HG03354 (cell line): Measurements from ENCODE around the gene NPAS3.

Source experiments
- ATAC-seq: cut with Tn5 transposase; IDR thresholded peaks from one replicate; pipeline ENCODE4 v1.9.1; 2021; ENCODE audit warnings: mild to moderate bottlenecking; ENCODE audit not compliant: unreplicated experiment, poor library complexity, severe bottlenecking

Gene NPAS3

DNA sequence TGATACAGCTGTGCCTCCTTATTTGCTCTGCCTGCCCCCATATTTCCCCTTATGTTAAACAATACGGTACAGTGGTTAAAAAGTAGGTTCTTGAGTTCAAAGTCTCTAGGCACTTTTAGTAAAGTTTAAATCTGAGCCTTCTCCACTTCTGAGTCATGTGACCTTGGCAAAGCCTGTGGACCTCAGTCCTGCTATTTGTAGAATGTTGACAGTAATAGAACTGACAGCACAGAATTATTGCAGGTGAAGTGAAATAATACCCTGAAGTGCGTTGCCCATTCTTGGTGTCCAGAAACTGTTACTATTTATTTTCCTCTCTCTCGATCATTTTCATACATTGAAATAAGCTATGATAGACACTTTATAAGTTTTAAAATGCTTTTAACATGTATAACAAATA lies 512.5 kb downstream of the NPAS3 start:
- no peak for ATAC-seq

DNA sequence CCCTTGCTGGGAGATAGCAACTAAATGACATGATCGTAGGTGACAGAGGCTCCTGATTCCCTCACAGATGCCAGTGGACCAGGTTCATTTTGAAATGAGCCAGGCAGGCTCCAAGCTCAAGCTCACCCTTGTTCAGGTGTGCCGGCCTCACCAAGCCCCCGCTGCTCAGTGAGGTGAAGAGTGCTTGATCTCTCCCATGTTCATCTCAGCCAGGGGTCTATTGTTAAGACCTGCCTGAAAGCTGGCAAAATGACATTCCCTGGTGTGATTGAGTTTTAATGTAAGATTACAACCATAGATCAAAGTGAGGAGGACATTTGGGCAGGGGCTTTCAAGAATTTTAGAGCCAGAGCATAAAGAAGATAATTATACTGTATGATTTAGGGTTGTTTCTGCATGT lies 514.3 kb downstream of the NPAS3 start:
- ATAC-seq, result no peak

DNA sequence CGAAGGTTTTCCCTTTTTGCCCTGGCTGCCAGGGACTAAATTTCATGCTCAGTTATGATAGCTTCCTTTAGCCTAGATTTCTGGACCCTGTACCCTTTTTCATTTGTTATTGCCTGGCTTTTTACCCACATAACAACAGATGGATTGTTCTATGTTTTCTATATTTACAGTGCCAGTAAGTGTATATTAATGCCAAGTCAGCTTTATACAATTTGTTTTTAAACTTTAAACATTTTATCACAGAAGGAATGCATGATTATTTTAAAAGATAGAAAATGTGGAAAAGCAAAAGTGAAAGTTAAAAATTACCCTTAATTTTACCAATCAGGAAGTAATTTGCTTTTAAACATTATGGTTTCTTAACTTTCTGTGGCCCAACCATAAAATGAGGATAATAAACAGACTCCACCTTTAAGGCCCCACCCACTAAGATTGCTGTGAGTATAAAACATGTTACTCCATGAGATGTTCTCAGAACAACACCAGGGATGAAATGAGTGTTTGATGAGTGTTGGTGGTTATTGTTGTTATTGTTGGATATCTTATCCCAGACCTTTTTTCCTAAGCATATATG lies 515.4 kb downstream of the NPAS3 start:
- ATAC-seq, result no peak

DNA sequence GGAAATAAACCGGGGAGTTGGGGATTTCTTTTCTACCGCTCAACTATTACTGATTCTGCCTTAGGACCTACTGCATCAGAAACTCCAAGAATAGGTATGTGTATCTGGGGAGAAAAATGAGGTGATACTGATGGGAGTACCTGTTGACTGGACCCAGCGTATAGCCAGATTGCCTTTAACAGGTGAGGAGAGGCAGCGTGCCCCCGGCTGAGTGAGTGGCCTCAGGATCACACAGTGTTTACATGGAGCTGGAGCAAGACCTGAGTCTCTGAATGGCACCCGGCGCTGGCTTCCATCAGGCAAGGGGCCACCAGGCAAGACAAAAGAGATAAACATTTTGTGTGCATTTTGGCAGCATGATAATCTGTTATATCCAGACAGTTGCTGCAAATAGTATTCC lies 516.0 kb downstream of the NPAS3 start:
- ATAC-seq, result no peak

DNA sequence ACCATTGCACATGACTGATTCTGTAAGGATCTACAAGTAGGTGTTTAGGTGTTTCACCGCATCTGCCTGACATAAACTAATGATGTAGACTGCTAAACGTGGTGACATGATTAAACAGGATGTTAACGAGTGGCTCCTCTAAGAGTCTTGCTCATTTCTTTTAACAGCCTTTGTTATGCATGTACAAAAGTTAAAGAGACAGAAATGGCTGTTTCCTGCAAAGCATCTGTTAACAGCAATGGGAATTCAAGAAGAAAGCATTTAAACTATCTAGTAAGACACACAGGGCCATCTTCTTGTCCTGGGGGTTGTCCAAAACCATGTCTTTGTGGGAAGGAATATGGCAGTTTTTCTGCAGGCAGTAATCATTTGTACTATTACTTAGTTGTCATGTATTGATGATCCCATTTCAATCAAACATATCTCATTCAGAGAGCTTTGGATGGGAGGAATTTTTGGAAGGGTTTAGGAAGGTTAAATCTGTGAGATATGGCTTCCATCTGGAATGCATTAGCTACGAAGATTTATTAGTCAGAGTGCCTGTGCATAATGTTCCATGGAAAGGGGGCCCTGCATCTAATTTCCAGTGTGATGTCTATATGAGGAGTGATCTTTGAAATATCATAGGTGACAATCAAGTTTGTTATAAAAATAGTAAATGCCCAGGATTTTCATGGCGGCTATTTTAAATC lies 517.1 kb downstream of the NPAS3 start:
- ATAC-seq, result no peak

DNA sequence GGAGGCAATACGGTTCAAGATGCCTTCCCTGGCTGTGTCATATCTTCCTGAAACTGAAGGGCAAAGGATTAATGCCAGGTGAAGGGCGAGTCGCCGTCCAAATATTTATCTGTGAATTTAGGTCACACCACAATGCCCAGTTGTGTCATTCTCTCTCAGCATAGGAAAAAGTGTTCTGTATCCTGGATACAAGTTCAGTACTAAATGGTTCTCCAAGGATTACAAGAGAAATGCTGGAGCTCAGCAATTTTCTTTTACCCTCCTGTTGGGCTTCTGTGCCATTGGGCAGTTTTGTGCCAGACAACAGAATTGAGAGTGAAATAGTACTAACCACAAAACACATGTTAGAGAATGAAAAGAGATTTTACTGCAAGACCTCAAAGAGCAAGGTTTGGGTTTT lies 518.3 kb downstream of the NPAS3 start:
- ATAC-seq, result no peak

DNA sequence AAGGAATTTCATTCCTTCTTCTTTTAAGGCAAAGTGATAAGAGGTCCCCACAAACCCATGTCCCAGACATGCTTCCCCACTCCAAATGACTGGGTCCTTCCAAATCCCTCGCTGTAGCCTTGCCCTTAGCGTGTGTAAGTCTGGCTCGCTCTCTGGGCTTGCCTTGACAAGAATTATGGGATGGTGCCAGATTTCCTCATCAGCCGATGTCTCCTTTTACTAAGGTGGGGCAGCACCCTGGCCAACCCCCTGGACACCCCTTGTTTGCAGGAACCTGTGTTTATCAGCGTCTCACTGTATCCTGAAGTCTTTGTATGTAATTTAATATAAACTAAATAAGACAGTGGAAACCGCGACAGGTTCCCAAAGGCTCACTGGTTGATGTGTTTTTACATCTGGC lies 518.9 kb downstream of the NPAS3 start:
- no peak for ATAC-seq

DNA sequence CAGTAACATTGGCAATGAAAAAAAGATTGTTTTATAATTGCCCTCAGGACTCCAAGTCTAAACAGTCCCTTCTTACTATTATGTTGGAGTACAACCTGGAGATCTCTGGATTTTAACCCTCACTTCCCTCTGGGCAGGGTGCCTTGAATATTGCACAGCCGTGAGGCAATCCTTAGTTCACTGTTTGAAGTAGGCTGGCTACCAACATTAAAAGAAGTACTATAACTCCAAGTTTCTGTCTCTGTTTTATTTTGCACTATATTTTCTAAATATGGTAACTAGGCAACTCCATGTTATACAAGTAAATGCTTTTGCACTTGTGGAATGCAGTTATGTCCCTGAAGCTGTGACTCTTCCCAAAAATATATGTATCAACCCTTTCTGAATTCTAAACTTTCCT lies 521.5 kb downstream of the NPAS3 start:
- no peak for ATAC-seq

DNA sequence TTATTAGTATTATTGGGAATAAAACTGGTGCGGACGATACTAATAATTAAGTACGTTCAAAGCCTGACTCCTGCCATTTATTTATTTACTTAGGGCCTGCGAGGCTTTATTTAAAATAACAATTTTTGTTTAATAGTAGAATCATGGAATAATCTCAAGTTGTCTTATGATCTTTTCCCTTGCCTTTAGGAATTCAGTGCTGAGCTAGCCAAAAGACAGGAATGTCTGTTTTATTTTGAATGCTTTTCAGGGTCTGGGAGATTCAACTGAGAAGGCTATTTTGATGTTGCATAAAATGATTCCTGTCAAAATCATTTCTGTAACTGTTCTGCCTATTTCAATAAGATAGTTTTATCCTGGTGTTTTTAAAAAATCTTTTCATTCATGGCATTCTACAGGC lies 522.4 kb downstream of the NPAS3 start:
- ATAC-seq, result no peak

DNA sequence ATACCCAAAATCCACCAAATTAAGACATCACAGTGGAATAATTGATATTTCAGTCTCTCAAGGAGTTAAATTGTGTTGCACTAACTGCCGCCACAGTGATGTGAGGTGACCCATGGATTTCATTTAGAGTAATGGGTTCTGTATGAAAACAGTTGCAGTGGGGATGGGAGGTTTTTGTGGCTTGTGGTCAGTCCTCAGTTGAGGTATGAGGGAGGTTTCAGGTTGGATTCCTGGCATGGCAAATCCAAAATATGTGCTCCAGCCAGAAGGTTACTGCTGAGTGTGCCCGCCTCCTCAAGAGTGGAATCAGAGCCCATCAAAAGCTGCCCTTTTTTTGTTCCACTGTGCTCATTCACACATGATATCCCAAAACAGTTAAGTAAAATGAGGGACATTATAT lies 525.1 kb downstream of the NPAS3 start:
- no peak for ATAC-seq

DNA sequence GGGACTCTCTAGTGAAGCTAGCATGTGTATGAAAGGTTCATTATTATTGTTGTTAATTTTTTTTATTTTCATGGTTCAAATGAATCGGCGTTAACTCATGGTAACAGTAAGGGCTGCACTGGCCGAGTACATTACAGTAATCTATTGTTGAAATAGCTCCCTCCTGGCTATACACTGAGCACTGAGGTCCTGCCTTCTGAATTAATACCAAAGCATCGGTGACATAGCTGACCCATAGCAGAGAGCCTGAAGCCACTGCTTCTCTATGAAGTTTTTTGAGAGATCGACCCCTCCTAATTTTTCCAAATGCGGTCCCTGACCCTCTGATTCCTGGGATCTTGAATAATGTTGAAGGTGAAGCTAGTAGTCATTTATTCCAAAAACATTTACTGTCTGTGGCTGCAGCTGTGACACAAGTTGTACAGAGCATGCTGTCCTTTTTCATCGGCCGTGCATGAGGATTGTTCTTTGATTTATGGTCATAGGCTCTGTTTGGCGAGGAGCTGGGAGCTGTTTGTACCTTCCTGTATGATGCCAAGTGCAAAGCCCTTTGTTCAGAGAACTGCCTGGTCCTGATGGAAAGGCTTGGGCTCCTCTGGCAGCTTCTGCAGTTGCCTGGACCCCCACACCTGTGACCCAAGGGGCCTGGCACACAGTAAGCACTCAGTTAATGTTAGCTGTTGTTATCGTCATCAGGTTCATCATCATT lies 525.7 kb downstream of the NPAS3 start:
- no peak for ATAC-seq

DNA sequence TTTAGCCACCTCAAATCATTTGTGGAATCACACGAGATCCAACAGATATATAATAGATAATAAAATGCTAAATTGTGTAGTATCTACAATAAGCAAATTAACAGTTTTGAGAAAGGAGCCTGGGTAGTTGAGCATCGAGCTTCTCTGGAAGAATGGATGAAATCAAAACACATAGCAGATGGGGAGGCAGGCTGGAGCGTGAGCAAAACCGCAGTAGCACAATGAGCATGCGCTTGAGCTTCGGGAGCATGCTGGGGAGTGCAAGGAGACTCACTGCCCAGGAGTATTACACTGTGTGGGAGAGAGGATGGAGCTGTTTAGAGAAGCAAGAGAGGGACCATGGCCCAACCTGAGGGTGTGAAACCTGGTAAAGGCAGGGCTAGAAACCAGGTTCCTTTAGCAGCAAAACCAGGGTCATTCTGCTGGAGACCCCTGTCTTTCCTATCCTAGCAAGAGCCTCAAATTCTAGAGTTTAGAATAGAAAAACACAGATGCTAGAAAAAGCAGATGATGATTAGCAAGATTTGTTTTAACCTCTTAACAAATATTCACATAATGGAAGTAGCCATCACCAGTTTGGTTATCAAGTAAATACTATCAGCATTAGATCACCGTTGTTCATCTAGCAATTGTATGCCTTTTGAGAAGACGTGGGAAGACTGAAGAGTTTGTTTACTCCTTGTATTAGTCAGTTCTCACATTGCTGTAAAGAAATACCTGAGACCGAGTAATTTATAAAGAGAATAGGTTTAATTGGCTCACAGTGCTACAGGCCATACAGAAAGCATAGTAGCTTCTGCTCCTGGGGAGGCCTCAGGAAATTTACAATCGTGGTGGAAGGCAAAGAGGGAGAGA lies 527.4 kb downstream of the NPAS3 start:
- no peak for ATAC-seq

DNA sequence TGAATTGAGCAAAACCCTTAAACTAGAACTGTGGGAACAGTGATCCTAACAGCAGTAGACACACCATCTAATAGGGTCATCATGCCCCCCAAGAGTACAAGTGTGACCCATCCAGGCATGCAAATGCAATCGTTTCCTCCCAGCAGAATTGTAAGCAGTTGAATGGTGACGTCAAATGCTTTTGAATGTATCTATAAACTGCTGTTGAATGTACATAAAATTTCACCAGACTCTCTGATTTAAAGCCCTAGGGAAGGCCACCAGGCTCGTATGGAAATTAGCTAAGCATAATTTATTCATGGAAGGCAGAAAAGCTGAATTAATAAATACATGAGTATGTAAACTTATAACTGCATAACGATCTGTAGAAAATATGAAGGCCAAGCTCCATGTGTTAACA lies 529.3 kb downstream of the NPAS3 start:
- ATAC-seq, result no peak

DNA sequence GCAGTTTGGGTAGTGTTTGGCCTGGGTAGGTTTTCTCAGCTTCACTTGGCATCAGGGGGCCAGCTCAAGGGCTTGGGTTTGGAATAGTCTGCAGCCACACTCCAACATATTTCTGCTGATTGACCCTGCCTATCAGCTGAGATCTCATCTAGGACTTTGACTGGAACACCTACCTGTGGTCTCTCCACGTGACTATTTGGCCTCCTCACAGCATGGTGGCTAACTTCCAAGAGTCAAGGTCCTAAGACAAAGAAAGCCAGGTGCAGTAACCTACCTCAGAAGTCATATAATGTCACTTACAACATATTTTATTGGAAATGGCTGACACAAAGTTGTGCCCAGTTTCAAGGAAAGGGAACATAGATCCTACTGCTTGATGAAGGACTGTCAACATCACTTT lies 531.2 kb downstream of the NPAS3 start:
- ATAC-seq, result no peak

DNA sequence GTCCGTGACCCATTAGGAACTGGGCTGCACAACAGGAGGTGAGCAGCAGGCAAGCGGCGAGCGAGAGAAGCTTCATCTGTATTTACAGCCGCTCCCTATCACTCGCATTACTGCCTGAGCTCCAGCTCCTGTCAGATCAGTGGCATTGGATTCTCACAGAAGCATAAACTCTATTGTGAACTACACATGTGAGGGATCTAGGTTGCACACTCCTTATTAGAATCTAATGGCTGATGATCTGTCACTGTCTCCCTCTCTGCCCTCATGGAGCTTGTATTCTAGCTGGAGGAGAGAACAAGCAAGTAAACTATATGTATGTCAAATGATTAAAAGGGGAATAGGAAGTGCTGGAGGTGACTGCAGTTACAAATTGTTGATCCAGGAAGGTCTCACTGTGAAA lies 533.1 kb downstream of the NPAS3 start:
- no peak for ATAC-seq

DNA sequence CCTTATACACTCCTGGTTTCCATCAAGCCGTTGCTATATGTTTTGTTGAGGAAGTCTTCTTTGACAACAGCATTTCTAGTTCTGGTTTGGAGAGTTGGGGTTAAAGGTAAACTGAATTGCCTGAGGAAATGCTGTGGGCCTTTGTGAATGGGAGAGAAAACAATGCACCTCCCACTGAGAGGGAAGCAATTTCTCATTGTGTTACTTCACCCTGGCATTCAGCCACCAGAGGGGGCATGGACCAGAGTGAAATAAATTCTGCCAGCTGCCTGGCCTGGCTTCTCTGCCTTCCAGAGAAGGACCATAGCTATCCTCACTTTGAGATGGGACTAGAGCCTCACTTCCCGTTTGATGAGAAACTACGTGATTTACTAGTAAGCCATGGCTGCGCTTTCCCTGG lies 536.9 kb downstream of the NPAS3 start:
- peak; percentile 74 for ATAC-seq

DNA sequence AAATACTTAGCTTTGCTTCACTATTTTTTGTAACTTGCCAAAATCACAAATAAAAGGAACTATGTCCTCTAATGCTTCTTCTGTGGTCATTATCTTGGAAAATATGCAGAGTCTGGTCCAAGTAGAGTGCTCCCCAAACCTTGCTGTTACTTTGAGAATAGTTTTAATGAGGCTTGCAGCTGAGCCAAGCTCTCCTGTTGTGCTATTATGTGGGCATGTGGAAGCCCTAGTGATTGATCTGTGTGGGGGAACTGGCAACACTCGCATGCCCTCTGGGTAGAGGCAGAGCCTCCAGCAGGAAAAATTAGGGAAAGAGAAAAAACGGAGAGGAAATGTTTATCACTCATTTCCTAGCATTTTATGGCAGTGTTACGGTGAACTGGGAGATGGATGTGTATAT lies 539.1 kb downstream of the NPAS3 start:
- no peak for ATAC-seq

DNA sequence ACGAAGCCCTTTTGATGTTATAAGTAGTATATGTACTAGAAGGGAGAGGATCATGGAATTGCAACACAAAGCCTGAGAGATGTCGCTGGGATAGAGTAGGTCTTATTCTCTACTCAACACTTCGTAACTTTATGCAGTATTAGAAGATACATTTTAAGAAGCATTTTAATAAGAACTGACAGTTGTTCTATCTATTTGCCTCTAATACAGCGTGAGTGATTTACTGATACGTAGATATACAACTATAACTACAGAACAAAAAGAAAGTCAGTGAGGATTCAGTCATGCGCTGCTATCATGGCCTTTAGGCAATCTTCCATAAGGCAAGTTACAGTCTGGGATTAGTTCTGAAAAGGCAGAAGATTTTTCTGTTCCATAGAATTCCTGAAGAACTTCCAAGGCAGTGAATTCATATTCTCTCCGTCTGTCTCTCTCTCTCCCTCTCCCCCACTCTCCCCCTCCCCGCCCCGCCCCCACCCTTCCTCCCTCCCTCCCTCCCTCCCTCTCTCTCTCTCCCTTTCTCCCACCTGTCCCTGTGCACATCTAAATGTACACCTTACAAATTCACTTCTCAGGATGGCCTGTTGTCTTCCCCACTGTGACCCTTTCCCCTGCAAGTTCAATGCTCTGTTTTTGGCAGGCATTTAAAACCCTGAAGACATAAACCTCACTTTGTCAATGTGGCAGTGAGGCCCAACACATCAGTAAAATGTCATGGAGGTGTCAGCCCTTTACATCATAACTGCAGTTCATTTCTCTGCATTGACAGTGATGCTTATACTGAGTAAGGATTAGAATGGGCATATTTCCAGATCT lies 541.6 kb downstream of the NPAS3 start:
- ATAC-seq, result no peak

DNA sequence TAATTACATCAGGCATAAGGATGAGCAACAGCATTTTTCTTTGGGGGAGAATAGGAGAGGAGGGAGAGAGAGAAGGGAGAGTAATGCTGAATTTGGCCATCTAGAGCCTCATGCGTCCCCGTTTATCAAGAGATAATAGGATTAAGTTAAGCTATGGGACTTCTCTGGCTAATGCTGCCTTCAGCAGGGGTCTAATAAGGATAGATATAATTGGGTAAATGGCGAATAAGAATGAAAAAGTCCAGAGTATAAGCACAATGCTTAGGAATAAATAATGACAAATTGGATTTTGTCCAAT lies 542.2 kb downstream of the NPAS3 start:
- ATAC-seq, result no peak

DNA sequence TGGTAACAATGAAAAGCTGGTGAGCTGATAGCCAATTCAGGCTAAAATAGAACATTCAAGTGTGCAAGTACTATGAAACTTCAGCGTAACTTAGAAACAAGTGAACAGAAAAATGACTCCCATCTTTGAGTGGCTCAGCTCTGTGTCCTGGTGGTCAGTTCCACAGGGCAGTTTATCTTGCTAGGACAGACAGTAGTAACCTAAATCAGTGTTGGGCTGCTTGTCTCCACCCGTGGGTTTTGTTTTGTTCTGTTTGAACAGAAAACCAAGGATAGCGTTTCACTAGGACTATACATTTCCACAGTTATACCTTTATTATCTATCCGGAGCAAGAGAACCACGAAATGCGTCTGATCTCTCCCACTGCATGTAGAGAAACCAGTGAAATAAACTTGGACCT lies 544.4 kb downstream of the NPAS3 start:
- ATAC-seq, result no peak
